ENCODE data around the gene F3. TPM values are rescaled to one million over a fixed set of nuclear protein-coding genes. Genes with fewer than 3 reads are reported as not detected.

F3 gene
- total and polyA plus RNA-seq, 9 of the 15 experiments (the other 6 are each of a cell fraction or from before 2014, with no cell fraction given), result 0.24 to 0.28 TPM; not detected in 7

DNA sequence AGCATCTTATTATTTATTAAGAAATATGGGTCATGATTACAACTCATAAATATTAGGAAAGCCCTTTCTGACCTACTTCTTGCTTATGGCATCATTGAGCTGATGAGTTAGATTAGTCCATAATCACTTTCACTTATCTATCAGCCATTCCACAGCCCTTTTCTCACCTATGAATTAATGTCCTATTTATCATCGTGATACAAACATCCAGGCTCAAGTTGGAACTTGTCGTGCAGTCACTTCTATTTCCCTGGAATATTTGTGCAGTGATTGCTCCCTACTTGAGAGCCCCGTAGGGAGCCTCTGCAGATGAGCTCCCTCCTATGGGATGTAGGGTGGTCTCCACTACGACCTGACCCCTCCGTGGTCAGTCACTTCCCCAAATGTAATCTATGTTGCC is 8.1 kb upstream of the F3 start:
- Histone ChIP-seq H4K20me1 (replicated peaks; ENCODE audit: control insufficient read depth, insufficient read depth, low read length) (no peaks in the 10 kb centered on the region), H3K9me3 (replicated peaks; ENCODE audit: control insufficient read depth, insufficient read depth, low read depth, low read length) (no peaks in the 10 kb centered on the region), H3K4me3 (no peak overlapping the region), H3K9ac (ENCODE audit: insufficient read depth in 1 of 2, low read depth in 2 of 2, low read length in 2 of 2) (no peak overlapping the region), H3K4me1 (replicated peaks in 1 of 2; ENCODE audit: control insufficient read depth in 2 of 2, insufficient read depth in 2 of 2, low read length in 2 of 2) (no peaks in the 10 kb centered on the region), H3K9me1 (ENCODE audit: control insufficient read depth, insufficient read depth, low read length) (peaks cover 3% of the 10 kb centered on the region), H3K27me3 (ENCODE audit: control insufficient read depth in 2 of 2, insufficient read depth in 2 of 2, low read length in 2 of 2) (peaks cover 11 to 50% of the 10 kb centered on the region in 2 experiments), H3K27ac (ENCODE audit: extremely low read depth, low read depth, low read length) (no peak overlapping the region), H3K79me2 (ENCODE audit: control insufficient read depth, insufficient read depth, low read length) (no peaks in the 10 kb centered on the region), H2AFZ (ENCODE audit: low read depth, low read length) (no peak overlapping the region), H3K36me3 (ENCODE audit: control insufficient read depth, insufficient read depth, low read length) (no peaks in the 10 kb centered on the region), H3K4me2 (ENCODE audit: insufficient read depth, low read length) (no peak overlapping the region)
- DNase-seq (ENCODE audit: extremely low read depth in 1 of 4, low spot score in 3 of 4) (no peak), FAIRE-seq (no peak), ATAC-seq (no peak)
- no peak for TF ChIP-seq ETV5 (CRISPR knock-in tag; IDR thresholded peaks at IDR 0.05; ENCODE audit: low read depth)
- no peak for TF ChIP-seq IRF2 (CRISPR knock-in tag; IDR thresholded peaks at IDR 0.05)
- no peak for TF ChIP-seq LCOR (CRISPR knock-in tag; IDR thresholded peaks at IDR 0.05)
- TF ChIP-seq HEY1 (CRISPR knock-in tag; IDR thresholded peaks at IDR 0.05; ENCODE audit: borderline replicate concordance), result no peak
- intact Hi-C loops (cut with micrococcal nuclease), result no loop called here
- 2% methylated on average over 5 of the region's 5 CpGs for WGBS (ENCODE audit: insufficient coverage, low coverage, missing lambda C conversion rate)
- no TSS peak for BruUV-seq (replicated peaks)
- ChIA-PET POLR2A (no interaction called here), CTCF (ENCODE audit: low intra/inter-chr PET ratio) (no interaction called here)
- in situ Hi-C loops (cut with MboI), result no loop called here

DNA sequence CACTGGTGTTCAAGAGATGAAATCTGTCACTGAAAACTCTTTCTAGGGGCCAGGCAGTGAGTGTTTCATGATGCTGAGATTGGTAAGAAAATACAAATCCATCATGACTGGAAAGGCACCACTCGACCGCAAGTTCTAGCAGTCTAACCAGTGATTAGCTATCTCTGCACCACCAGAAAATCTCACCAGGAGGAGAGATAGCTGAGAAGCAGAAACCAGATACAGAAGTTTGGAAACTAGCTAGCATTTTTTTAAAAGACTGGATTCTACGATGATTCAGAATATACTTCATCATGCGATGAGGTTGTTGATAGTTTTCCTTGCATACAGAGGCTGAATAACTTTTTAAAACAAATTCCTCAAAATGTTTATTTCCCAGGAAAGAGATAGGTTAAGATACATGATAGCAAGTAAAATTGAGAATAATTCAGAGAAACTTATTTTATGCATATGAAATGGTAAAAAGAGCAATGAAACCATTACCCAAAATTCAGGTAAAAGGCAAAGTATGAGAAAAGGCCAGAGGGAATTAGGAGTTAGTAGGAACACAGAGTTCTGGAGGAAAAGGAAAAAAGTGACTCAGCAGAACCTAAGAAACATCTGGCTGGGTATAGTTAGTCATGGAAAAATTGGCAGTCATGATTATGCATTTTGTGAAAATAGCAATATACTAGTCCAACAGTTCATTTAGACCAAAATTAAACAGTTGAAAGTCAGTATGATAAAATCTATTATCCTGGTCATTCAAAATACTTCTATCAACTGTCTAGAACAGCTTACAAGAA is 3.3 kb upstream of the F3 start:
- CTCF ChIA-PET (ENCODE audit: low intra/inter-chr PET ratio), result no interaction called here
- no peaks in the 10 kb centered on the region for H3K36me3 ChIP-seq (ENCODE audit: control insufficient read depth, insufficient read depth, low read length)
- H4K20me1 ChIP-seq (replicated peaks; ENCODE audit: control insufficient read depth, insufficient read depth, low read length), result peaks cover 4% of the 10 kb centered on the region; the same call in 1 of the 2 replicates
- in situ Hi-C loops (cut with MboI) (no loop called here), intact Hi-C loops (cut with micrococcal nuclease) (no loop called here)
- H3K27me3 ChIP-seq (ENCODE audit: control insufficient read depth in 2 of 2, insufficient read depth in 2 of 2, low read length in 2 of 2), result peaks cover 12 to 32% of the 10 kb centered on the region in 2 experiments
- no TSS peak for BruUV-seq (replicated peaks)
- FAIRE-seq (no peak), DNase-seq (ENCODE audit: extremely low read depth in 1 of 4, low spot score in 3 of 4) (peak in 2 of 4 experiments; percentile 12 to 14), ATAC-seq (no peak)
- no peak overlapping the region for H3K4me3 ChIP-seq
- no peaks in the 10 kb centered on the region for H3K9me3 ChIP-seq (replicated peaks; ENCODE audit: control insufficient read depth, insufficient read depth, low read depth, low read length)
- H3K9me1 ChIP-seq (ENCODE audit: control insufficient read depth, insufficient read depth, low read length), result no peaks in the 10 kb centered on the region
- H3K4me1 ChIP-seq (replicated peaks in 1 of 2; ENCODE audit: control insufficient read depth in 2 of 2, insufficient read depth in 2 of 2, low read length in 2 of 2), result peaks cover 3 to 13% of the 10 kb centered on the region in 2 experiments; a peak in 1 of 5 replicates
- no peak overlapping the region for H3K4me2 ChIP-seq (ENCODE audit: insufficient read depth, low read length)
- H3K27ac ChIP-seq (ENCODE audit: extremely low read depth, low read depth, low read length), result no peak overlapping the region
- H2AFZ ChIP-seq (ENCODE audit: low read depth, low read length), result no peak overlapping the region
- H3K79me2 ChIP-seq (ENCODE audit: control insufficient read depth, insufficient read depth, low read length), result no peaks in the 10 kb centered on the region
- POLR2A ChIA-PET, result no interaction called here
- WGBS (ENCODE audit: insufficient coverage, low coverage, missing lambda C conversion rate), result 0% methylated on average over 4 of the region's 4 CpGs
- no peak overlapping the region for H3K9ac ChIP-seq (ENCODE audit: insufficient read depth in 1 of 2, low read depth in 2 of 2, low read length in 2 of 2)
- TF ChIP-seq, protein P1, sequence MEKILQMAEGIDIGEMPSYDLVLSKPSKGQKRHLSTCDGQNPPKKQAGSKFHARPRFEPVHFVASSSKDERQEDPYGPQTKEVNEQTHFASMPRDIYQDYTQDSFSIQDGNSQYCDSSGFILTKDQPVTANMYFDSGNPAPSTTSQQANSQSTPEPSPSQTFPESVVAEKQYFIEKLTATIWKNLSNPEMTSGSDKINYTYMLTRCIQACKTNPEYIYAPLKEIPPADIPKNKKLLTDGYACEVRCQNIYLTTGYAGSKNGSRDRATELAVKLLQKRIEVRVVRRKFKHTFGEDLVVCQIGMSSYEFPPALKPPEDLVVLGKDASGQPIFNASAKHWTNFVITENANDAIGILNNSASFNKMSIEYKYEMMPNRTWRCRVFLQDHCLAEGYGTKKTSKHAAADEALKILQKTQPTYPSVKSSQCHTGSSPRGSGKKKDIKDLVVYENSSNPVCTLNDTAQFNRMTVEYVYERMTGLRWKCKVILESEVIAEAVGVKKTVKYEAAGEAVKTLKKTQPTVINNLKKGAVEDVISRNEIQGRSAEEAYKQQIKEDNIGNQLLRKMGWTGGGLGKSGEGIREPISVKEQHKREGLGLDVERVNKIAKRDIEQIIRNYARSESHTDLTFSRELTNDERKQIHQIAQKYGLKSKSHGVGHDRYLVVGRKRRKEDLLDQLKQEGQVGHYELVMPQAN (IDR thresholded peaks at IDR 0.05; ENCODE audit: borderline replicate concordance), result no peak
- no peak for TF ChIP-seq SRSF9 (IDR thresholded peaks at IDR 0.05; ENCODE audit: borderline replicate concordance, low read depth, low read length)
- TF ChIP-seq, protein P2, sequence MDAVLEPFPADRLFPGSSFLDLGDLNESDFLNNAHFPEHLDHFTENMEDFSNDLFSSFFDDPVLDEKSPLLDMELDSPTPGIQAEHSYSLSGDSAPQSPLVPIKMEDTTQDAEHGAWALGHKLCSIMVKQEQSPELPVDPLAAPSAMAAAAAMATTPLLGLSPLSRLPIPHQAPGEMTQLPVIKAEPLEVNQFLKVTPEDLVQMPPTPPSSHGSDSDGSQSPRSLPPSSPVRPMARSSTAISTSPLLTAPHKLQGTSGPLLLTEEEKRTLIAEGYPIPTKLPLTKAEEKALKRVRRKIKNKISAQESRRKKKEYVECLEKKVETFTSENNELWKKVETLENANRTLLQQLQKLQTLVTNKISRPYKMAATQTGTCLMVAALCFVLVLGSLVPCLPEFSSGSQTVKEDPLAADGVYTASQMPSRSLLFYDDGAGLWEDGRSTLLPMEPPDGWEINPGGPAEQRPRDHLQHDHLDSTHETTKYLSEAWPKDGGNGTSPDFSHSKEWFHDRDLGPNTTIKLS (IDR thresholded peaks at IDR 0.05; ENCODE audit: borderline replicate concordance, low read depth), result no peak

Data from K562 (cell line).